ENCODE measurements around the gene SMIM33. TPM values are rescaled to one million over a fixed set of nuclear protein-coding genes. Genes with fewer than 3 reads are reported as not detected.

The SMIM33 gene
- total RNA-seq, 1 experiment from 2014 or later, result not detected

DNA sequence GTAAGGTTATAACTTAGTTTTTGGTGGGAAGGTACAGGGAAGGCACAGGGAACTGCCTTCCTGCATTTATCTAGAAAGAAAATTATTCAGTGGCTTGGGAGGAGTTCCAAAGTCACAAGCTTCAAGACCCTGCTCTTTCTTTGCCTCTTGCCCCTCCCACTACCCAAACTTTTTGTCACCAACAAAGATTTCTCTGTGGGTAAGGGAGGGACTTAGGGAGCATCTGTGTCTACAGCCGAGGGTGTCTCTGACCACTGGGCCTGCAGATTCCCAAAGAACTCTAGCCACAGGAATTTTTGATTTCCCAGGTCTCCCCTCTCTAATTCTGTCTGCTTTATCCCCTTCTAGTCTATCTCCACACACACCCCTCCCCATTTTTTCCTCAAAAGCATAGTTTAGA lies 10.3 kb upstream of the SMIM33 start:
- H3K4me1 Mint-ChIP-seq, result peaks cover 41% of the 10 kb centered on the region
- H3K4me3 Mint-ChIP-seq, result no peak overlapping the region
- peak overlapping the region; percentile 14; the same call in 1 of the 2 replicates for H3K27ac Mint-ChIP-seq
- H3K27me3 Mint-ChIP-seq (ENCODE audit: low read depth), result no peaks in the 10 kb centered on the region
- H3K36me3 Mint-ChIP-seq, result no peaks in the 10 kb centered on the region
- ChIA-PET CTCF (interaction anchor here (1.5 kb wide), 1 partner anchor 40 kb away, joined by 4 read pairs; no protein-coding TSS in a partner anchor), POLR2A (no interaction called here)
- DNase-seq (ENCODE audit: low spot score) (no peak), ATAC-seq (no peak)
- TF ChIP-seq, protein P1, sequence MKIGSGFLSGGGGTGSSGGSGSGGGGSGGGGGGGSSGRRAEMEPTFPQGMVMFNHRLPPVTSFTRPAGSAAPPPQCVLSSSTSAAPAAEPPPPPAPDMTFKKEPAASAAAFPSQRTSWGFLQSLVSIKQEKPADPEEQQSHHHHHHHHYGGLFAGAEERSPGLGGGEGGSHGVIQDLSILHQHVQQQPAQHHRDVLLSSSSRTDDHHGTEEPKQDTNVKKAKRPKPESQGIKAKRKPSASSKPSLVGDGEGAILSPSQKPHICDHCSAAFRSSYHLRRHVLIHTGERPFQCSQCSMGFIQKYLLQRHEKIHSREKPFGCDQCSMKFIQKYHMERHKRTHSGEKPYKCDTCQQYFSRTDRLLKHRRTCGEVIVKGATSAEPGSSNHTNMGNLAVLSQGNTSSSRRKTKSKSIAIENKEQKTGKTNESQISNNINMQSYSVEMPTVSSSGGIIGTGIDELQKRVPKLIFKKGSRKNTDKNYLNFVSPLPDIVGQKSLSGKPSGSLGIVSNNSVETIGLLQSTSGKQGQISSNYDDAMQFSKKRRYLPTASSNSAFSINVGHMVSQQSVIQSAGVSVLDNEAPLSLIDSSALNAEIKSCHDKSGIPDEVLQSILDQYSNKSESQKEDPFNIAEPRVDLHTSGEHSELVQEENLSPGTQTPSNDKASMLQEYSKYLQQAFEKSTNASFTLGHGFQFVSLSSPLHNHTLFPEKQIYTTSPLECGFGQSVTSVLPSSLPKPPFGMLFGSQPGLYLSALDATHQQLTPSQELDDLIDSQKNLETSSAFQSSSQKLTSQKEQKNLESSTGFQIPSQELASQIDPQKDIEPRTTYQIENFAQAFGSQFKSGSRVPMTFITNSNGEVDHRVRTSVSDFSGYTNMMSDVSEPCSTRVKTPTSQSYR (CRISPR knock-in tag; IDR thresholded peaks at IDR 0.05), result no peak
- TF ChIP-seq, protein P2, sequence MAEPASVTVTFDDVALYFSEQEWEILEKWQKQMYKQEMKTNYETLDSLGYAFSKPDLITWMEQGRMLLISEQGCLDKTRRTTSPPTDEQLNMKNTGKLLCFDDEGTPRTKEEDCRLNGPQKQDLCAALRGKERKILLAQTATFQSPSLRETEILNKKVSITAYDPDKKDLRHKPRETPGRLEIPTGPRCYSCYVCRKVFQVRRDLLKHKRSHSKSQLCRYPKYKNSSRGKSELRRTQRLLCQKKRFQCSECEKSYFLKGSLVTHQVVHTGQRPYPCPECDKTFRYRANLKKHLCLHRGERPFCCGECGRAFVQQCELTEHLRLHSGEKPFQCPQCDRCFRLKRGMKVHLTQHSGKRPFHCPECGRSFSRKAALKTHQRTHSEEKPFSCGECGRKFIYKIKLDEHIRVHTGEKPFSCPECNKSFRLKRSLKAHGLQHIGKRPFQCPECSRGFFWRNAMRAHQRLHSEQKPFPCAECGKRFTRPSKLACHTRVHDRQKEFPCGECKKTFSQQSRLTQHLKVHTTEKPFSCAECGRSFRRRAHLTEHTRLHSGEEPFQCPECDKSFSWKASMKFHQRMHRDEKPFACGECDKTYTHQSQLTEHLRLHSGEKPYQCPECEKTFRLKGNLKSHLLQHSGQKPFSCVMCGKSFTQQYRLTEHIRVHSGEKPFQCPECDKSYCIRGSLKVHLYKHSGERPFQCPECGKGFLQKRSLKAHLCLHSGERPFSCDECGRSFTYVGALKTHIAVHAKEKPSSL (CRISPR knock-in tag; conservative IDR thresholded peaks at IDR 0.05), result no peak
- no peak for TF ChIP-seq SOX15 (CRISPR knock-in tag; IDR thresholded peaks at IDR 0.05)
- TF ChIP-seq NR3C1 (CRISPR knock-in tag; conservative IDR thresholded peaks at IDR 0.05; ENCODE audit: low read depth), result no peak
- no peak for TF ChIP-seq ESRRA (CRISPR knock-in tag; IDR thresholded peaks at IDR 0.05; ENCODE audit: borderline replicate concordance)
- TF ChIP-seq, protein P3, sequence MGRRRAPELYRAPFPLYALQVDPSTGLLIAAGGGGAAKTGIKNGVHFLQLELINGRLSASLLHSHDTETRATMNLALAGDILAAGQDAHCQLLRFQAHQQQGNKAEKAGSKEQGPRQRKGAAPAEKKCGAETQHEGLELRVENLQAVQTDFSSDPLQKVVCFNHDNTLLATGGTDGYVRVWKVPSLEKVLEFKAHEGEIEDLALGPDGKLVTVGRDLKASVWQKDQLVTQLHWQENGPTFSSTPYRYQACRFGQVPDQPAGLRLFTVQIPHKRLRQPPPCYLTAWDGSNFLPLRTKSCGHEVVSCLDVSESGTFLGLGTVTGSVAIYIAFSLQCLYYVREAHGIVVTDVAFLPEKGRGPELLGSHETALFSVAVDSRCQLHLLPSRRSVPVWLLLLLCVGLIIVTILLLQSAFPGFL (CRISPR knock-in tag; IDR thresholded peaks at IDR 0.05; ENCODE audit: borderline replicate concordance), result no peak
- no peak for TF ChIP-seq ZNF121 (CRISPR knock-in tag; IDR thresholded peaks at IDR 0.05)
- no peak for TF ChIP-seq ZNF317 (CRISPR knock-in tag; IDR thresholded peaks at IDR 0.05; ENCODE audit: borderline replicate concordance, low read depth)
- no peak for TF ChIP-seq ZNF219 (CRISPR knock-in tag; IDR thresholded peaks at IDR 0.05; ENCODE audit: borderline replicate concordance)
- TF ChIP-seq MXD4 (CRISPR knock-in tag; IDR thresholded peaks at IDR 0.05; ENCODE audit: borderline replicate concordance), result no peak
- no peak for TF ChIP-seq CREB1 (CRISPR knock-in tag; IDR thresholded peaks at IDR 0.05)
- TF ChIP-seq CBFB (CRISPR knock-in tag; IDR thresholded peaks at IDR 0.05; ENCODE audit: low read depth), result no peak
- no peaks in the 10 kb centered on the region for H3K9me3 Mint-ChIP-seq

DNA sequence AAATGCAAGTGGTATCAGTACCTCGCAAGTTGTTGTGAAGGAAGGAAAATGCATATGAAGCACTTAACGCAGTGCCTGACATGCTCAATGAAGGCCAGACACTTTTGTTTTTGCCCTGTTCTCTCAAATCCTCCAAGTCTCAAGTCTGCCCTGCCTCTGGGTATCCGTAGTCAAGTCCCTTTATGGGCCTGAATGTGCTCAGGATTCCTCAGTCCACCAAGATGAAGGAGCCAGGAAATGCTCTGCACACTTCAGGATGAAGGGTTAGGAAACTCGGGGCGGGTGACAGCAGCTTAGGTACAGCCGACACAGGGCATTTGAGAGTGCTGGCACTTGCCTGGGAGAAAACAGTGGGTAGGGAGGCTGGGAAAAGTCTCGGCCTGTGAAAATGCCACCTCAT lies 9.6 kb upstream of the SMIM33 start:
- Mint-ChIP-seq H3K9me3 (no peaks in the 10 kb centered on the region), H3K4me3 (no peak overlapping the region), H3K27me3 (ENCODE audit: low read depth) (no peaks in the 10 kb centered on the region), H3K27ac (peak overlapping the region; percentile 14), H3K4me1 (peaks cover 41% of the 10 kb centered on the region), H3K36me3 (no peaks in the 10 kb centered on the region)
- ATAC-seq (no peak), DNase-seq (ENCODE audit: low spot score) (no peak)
- CTCF ChIA-PET, result interaction anchor here (1.5 kb wide), 1 partner anchor 41 kb away, joined by 4 read pairs; no protein-coding TSS in a partner anchor
- POLR2A ChIA-PET, result no interaction called here
- TF ChIP-seq, protein P4, sequence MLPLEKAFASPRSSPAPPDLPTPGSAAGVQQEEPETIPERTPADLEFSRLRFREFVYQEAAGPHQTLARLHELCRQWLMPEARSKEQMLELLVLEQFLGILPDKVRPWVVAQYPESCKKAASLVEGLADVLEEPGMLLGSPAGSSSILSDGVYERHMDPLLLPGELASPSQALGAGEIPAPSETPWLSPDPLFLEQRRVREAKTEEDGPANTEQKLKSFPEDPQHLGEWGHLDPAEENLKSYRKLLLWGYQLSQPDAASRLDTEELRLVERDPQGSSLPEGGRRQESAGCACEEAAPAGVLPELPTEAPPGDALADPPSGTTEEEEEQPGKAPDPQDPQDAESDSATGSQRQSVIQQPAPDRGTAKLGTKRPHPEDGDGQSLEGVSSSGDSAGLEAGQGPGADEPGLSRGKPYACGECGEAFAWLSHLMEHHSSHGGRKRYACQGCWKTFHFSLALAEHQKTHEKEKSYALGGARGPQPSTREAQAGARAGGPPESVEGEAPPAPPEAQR (CRISPR knock-in tag; IDR thresholded peaks at IDR 0.05), result no peak
- TF ChIP-seq CREM (CRISPR knock-in tag; IDR thresholded peaks at IDR 0.05) (no peak), HMGA2 (CRISPR knock-in tag; IDR thresholded peaks at IDR 0.05) (no peak), SOX15 (CRISPR knock-in tag; IDR thresholded peaks at IDR 0.05) (no peak), NR2C2 (CRISPR knock-in tag; IDR thresholded peaks at IDR 0.05) (no peak), CREB1 (CRISPR knock-in tag; IDR thresholded peaks at IDR 0.05) (no peak)
- TF ChIP-seq, protein P5, sequence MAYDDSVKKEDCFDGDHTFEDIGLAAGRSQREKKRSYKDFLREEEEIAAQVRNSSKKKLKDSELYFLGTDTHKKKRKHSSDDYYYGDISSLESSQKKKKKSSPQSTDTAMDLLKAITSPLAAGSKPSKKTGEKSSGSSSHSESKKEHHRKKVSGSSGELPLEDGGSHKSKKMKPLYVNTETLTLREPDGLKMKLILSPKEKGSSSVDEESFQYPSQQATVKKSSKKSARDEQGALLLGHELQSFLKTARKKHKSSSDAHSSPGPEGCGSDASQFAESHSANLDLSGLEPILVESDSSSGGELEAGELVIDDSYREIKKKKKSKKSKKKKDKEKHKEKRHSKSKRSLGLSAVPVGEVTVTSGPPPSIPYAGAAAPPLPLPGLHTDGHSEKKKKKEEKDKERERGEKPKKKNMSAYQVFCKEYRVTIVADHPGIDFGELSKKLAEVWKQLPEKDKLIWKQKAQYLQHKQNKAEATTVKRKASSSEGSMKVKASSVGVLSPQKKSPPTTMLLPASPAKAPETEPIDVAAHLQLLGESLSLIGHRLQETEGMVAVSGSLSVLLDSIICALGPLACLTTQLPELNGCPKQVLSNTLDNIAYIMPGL (CRISPR knock-in tag; IDR thresholded peaks at IDR 0.05), result no peak
- TF ChIP-seq, protein P3 (CRISPR knock-in tag; IDR thresholded peaks at IDR 0.05; ENCODE audit: borderline replicate concordance), result no peak
